HG02884 (cell line): ENCODE measurements around the gene ADCY1.

Experiments used
- ATAC-seq: cut with Tn5 transposase; IDR thresholded peaks from one replicate; pipeline ENCODE4 v1.9.1; 2021; ENCODE audit warnings: mild to moderate bottlenecking, moderate library complexity; ENCODE audit not compliant: unreplicated experiment

Gene ADCY1

GRCh38 chr7:45592230-45592991 lies 18.2 kb downstream of the ADCY1 start:
- ATAC-seq, result no peak

DNA sequence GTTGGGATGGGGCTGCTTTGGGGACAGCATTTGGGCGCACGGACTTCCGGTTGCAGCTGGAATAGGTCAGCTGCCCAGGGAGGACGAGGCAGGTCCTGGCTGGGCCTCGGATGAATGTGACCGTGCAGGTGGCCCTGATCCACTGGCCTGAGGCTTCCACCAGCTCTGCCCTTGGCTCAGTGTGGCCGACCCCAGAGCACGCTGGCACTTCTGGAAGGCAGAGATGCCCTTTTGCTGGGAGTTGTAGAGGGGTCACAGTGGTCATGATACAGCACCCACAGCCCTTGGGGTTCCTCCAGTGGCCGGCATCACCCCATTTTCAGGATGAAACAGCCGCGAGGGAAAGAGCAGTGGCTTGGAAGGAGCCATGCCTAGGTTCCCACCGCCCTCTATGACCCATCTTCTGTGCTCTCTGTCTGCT lies 19.0 kb downstream of the ADCY1 start:
- no peak for ATAC-seq

- ATAC-seq, result no peak
Observed at GRCh38 chr7:45593877-45594276, 19.7 kb downstream of the ADCY1 start.

DNA sequence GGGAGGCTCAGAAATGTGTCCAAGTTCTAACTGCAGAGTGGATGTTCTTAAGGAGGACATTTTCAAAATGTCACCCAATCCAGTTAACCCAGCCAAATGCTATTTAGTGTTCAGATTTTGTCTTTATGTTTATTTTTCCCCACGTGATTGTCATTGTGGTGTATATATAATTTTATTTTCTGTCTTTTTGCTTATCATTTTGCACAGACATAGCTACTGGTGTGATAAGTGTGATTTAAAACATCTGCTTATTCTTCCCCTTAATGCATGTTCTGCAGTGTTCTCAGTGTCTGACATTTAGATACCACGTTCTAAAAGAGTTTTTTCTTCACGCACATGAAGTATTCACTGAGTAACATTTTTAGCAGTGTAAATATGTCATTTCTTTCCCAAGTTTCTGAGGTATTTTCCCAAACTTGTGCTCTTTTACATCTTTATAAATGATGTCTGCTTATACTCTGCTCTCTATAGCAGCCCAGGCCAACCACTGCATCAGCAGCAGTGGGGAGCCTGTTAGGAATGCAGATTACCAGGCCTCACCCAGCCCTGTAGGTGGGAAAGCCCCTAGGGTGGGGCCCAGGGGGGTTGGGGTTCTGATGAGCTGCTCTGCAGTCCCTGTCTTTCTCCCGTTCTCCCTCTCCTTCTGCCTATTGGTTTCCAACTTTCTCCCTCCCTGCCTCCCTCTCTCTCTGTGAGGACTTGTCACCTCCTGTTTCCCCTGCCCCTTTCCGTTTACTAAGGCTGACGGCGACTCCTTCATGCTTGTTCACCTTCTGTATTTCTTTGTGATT lies 20.8 kb downstream of the ADCY1 start:
- ATAC-seq, result no peak

GRCh38 chr7:45595809-45596664 lies 21.9 kb downstream of the ADCY1 start:
- no peak for ATAC-seq

- ATAC-seq, result no peak
Observed at GRCh38 chr7:45596665-45597095, 22.5 kb downstream of the ADCY1 start.

GRCh38 chr7:45597286-45597984 lies 23.3 kb downstream of the ADCY1 start:
- ATAC-seq, result no peak

DNA sequence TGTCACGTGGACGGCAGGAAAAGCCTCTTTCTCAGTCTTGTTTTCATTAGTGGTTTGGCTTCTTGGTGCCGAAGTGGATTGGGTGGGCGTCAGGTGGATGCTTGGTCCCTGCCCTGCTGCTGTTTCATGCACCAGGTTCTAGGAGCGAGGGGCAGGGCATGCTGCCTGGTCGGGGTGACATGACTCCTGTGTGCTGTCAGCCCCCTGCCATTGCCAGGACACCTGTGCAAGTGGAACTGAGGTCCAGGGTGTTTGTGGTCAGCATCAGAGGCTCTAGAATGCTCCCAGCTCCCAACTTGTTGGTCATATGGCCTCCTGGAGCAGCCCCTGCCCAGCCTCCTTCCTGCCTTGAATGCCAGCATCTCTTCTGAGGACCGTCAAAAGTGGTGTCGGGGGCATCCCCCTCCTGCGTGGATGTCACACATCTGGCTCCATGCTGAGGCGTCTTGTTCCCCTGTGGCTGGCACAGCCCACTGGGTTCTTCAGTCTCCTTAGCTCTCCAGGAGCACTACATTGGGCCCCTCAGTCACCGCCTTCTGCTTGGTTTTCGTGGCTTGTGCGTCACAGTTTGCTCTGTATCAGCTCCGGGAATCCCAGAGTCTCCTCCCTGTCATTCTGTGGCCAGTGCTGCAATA lies 24.8 kb downstream of the ADCY1 start:
- ATAC-seq, result no peak

GRCh38 chr7:45599851-45600706 lies 25.9 kb downstream of the ADCY1 start:
- ATAC-seq, result no peak

DNA sequence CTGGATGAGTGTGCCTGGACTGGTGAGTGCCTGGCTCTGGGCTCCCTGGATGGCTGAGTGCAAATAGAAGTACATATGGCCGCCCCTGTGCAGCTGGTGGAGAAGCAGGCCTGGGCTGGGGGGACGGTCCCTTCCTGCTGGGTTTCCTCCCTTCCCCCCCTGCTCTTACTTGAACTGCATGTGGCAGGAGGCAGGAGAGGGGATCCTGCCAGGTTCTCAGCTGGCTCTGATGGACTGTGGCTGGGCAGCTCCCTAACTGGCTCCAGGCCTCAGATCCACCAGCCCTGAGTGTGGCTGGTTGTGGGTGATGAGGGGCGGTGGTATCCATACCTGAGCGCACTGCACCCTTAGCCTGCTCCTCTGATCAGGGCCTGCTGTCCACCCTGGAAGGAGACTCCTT lies 26.9 kb downstream of the ADCY1 start:
- no peak for ATAC-seq

GRCh38 chr7:45601816-45602540 lies 27.8 kb downstream of the ADCY1 start:
- no peak for ATAC-seq

DNA sequence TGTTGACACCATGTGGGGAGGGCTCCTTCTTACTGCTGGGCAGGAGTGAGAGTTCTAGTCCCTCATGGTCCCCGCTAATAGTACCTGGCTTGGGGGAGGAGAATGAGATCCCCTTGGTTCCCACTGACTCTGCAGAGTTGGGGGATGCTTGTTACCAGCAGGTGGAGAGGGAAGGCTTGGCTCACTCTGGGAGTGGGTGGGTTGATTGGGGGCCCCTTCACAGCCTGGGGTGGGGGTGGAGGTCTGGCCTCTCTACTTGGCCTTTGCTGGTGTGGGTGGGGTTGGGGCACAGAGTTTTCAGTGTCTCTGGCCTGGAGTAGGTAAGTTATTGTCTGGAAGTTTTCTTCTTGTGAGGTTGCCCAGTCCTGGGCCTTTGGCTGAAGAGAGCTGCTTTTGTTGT lies 31.9 kb downstream of the ADCY1 start:
- no peak for ATAC-seq

DNA sequence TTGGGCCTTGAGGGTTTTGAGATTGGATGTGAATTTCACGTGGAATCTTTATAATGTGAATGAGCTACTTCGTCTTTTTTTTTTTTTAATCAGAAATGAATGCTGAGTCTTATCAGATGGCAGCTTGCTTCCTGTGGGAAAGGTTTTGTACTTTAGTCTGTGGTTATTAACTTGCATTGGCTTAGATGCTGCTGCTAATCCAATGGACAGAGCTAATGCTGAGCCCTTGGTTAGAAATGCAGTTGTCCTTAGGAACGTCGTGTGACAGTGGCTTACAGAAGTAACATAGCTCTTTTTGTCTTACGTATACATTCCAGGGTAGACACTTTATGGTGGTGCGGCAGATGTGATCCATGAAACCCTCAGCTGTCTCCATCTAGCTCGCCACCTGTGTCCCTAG lies 32.8 kb downstream of the ADCY1 start:
- ATAC-seq, result no peak

GRCh38 chr7:45609180-45609579 lies 35.0 kb downstream of the ADCY1 start:
- ATAC-seq, result no peak

GRCh38 chr7:45610019-45610418 lies 35.9 kb downstream of the ADCY1 start:
- no peak for ATAC-seq

DNA sequence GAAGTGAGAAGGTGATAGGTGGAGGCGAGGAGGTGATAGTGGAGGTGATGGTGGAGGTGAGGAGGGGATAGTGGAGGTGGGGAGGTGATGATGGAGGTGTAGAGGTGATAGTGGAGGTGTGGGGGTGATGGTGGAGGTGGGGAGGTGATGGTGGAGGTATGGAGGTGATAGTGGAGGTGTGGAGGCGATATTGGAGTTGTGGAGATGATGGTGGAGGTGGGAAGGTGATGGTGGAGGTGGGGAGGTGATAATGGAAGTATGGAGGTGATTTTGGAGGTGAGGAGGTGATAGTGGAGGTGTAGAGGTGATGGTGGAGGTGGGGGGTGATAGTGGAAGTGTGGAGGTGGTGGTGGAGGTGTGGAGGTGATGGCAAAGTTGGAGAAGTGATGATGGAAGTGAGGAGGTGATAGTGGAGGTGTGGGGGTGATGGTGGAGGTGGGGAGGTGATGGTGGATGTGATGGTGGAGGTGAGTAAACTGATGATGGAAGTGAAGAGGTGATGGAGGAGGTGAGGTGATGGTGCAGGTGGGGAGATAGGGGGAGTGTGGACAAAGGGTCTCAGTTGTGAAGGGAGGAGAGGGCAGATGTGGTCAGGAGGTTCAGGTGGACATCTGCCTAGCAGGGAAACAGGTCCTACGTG lies 36.6 kb downstream of the ADCY1 start:
- ATAC-seq, result no peak

- no peak for ATAC-seq
Observed at GRCh38 chr7:45617166-45617565, 43.0 kb downstream of the ADCY1 start.

DNA sequence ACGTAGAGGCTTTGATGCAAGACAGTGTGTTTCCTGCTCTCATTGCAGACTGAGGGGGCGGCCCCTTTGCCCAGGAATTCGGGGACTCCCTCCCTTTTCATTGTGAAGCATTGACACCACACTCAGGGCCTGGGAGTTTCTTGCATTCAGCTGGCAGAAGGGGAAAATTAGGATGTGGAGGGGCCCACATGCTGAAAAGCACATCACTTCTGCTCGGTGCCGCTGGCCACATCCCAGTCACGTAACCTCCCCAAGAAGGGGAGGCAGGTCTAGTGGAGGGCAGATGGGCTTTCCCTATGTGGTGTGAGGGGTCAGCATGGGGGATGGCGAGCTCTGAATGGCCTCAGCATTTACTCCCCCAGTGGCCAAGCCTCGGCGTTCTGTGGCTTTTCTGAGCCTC lies 47.9 kb downstream of the ADCY1 start:
- ATAC-seq, result no peak
